Osteocyte (in vitro differentiated cells): ENCODE results near the gene NOC4L. TPM values are rescaled to one million over a fixed set of nuclear protein-coding genes. Genes with fewer than 3 reads are reported as not detected.
A peak's percentile ranks its signal among the peaks of the same experiment; 100 is the strongest.

ENCODE experiments used
- DNase-seq: peaks from one replicate; pipeline ENCODE4 v3.0.0; 2021; ENCODE audit warnings: mixed read lengths; ENCODE audit not compliant: unreplicated experiment; ENCODE audit errors: extremely low spot score
- H3K27ac Mint-ChIP-seq: one replicate; pipeline ENCODE4 v1.8.0; 2021; ENCODE audit warnings: mild to moderate bottlenecking, mixed read lengths; ENCODE audit not compliant: unreplicated experiment
- H3K27me3 Mint-ChIP-seq: one replicate; pipeline ENCODE4 v1.8.0; 2021; ENCODE audit warnings: mixed read lengths; ENCODE audit not compliant: unreplicated experiment
- H3K36me3 Mint-ChIP-seq: one replicate; pipeline ENCODE4 v1.8.0; 2021; ENCODE audit warnings: mixed read lengths; ENCODE audit not compliant: unreplicated experiment
- H3K4me1 Mint-ChIP-seq: one replicate; pipeline ENCODE4 v1.8.0; 2021; ENCODE audit warnings: mixed read lengths; ENCODE audit not compliant: unreplicated experiment
- H3K4me3 Mint-ChIP-seq: one replicate; pipeline ENCODE4 v1.8.0; 2021; ENCODE audit warnings: mild to moderate bottlenecking, moderate library complexity, mixed read lengths; ENCODE audit not compliant: unreplicated experiment
- H3K9me3 Mint-ChIP-seq: one replicate; pipeline ENCODE4 v1.8.0; 2021; ENCODE audit warnings: mixed read lengths; ENCODE audit not compliant: unreplicated experiment
- total RNA-seq: library from RNA; stranded (reverse); gene quantifications from 2 replicates; pipeline ENCODE4 v1.2.1, GENCODE V29; 2021
- TF ChIP-seq, protein P1 (sequence below): fragments of 200-600 bp; sonication (generic); IDR thresholded peaks from 2 replicates; pipeline ENCODE4 v1.5.0; 2021; ENCODE audit warnings: antibody characterized with exemption, mild to moderate bottlenecking, moderate library complexity

The NOC4L gene
- total RNA-seq, 1 donor from 2014 or later: 21.4 TPM

GRCh38 chr12:132144810-132145168, 532 bp downstream of the NOC4L start:
- Mint-ChIP-seq H3K9me3 (no peaks in the 10 kb centered on the region), H3K27ac (peak overlapping the region; percentile 66), H3K4me3 (peak overlapping the region; percentile 83), H3K4me1 (peaks cover 26% of the 10 kb centered on the region), H3K27me3 (no peaks in the 10 kb centered on the region), H3K36me3 (peaks cover 2% of the 10 kb centered on the region)
- DNase-seq: no peak
- TF ChIP-seq, protein P1, sequence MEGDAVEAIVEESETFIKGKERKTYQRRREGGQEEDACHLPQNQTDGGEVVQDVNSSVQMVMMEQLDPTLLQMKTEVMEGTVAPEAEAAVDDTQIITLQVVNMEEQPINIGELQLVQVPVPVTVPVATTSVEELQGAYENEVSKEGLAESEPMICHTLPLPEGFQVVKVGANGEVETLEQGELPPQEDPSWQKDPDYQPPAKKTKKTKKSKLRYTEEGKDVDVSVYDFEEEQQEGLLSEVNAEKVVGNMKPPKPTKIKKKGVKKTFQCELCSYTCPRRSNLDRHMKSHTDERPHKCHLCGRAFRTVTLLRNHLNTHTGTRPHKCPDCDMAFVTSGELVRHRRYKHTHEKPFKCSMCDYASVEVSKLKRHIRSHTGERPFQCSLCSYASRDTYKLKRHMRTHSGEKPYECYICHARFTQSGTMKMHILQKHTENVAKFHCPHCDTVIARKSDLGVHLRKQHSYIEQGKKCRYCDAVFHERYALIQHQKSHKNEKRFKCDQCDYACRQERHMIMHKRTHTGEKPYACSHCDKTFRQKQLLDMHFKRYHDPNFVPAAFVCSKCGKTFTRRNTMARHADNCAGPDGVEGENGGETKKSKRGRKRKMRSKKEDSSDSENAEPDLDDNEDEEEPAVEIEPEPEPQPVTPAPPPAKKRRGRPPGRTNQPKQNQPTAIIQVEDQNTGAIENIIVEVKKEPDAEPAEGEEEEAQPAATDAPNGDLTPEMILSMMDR: no peak

DNA sequence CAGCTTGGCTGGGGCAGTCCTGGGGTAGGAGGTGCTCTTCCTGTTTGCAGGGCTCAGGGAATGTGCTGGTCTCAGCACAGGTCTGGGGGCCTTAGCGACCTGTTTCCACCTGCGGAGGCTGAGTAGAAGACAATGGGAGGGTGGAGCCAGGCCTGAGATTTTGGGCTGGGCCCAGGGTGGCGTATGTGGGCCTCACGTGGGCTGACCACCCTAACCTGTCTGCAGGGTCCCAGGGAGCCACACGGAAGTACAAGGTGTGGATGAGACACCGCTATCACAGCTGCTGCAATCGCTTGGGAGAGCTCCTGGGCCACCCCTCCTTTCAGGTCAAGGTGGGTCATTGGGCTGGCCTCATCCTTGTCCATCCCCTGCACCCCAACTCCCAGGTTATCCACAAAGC, 1.1 kb downstream of the NOC4L start:
- Mint-ChIP-seq H3K4me3 (peak overlapping the region; percentile 83), H3K27ac (peak overlapping the region; percentile 66)

DNA sequence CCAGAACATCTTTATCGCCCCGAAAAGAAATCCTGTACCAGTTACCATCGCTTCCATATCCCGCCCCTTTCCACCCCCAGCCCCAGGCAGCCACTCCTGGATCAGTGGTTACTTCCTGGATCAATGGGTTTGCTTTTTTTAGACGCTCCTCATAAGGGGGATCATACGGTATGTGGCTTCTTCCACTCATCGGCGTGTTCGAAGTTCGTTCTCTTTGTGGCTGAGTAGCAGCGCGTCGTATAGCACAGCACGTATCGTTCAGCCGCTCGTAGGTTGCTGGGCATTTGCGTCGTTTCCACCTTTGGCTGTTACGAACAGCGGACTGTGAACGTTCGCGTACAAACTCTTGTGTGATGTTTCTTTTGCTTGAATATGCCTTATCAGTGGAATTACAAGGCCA, 1.8 kb downstream of the NOC4L start:
- Mint-ChIP-seq H3K4me3 (peak overlapping the region; percentile 83), H3K27me3 (no peaks in the 10 kb centered on the region), H3K9me3 (no peaks in the 10 kb centered on the region), H3K27ac (no peak overlapping the region), H3K4me1 (peaks cover 26% of the 10 kb centered on the region), H3K36me3 (peaks cover 2% of the 10 kb centered on the region)
- TF ChIP-seq, protein P1: no peak
- DNase-seq: no peak

More for the DNA sequence above, 1.1 kb downstream of the NOC4L start:
- Mint-ChIP-seq H3K9me3 (no peaks in the 10 kb centered on the region), H3K4me1 (peaks cover 26% of the 10 kb centered on the region), H3K27me3 (no peaks in the 10 kb centered on the region), H3K36me3 (peaks cover 2% of the 10 kb centered on the region)
- TF ChIP-seq, protein P1: no peak
- DNase-seq: no peak

DNA sequence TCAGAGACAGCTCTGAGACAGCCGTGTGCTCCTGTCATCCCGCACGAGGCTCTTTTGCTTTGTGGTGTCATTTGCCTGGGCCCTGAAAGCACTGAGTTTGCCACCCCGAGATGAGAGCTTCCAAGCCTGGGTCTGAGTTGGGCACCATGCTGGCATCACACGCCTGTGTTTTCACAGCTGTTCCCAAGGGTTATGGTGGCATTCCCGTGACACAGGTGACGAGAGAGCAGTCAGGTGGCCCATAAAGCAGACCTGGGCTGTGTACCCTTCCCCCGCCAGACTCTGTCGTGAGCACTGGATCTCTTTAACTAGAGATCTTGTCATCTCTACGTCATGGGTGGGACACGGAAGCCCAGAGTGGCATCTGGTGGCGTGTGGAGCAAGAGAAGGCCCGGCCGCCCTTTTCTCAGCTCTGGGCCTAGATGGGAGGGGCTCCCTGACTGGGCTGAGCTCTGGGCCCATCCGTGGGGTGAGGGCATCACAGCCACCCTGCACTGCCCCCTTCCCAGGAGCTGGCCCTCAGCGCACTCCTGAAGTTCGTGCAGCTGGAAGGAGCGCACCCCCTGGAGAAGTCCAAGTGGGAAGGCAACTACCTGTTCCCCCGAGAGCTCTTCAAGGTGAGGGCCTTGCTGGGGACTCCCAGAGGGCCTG, 2.6 kb downstream of the NOC4L start:
- Mint-ChIP-seq H3K9me3 (no peaks in the 10 kb centered on the region), H3K27ac (no peak overlapping the region), H3K36me3 (peaks cover 2% of the 10 kb centered on the region), H3K4me1 (peaks cover 26% of the 10 kb centered on the region), H3K27me3 (no peaks in the 10 kb centered on the region), H3K4me3 (no peak overlapping the region)
- TF ChIP-seq, protein P1: no peak
- DNase-seq: no peak

- no peak for DNase-seq
- TF ChIP-seq, protein P1: no peak
- Mint-ChIP-seq H3K27me3 (no peaks in the 10 kb centered on the region), H3K4me3 (no peak overlapping the region), H3K27ac (no peak overlapping the region), H3K4me1 (peaks cover 23% of the 10 kb centered on the region), H3K36me3 (peaks cover 2% of the 10 kb centered on the region), H3K9me3 (no peaks in the 10 kb centered on the region)
Measured at GRCh38 chr12:132147423-132148367, 3.4 kb downstream of the NOC4L start.
